Measurements from ENCODE around the gene CNTN1.

Gene CNTN1

DNA sequence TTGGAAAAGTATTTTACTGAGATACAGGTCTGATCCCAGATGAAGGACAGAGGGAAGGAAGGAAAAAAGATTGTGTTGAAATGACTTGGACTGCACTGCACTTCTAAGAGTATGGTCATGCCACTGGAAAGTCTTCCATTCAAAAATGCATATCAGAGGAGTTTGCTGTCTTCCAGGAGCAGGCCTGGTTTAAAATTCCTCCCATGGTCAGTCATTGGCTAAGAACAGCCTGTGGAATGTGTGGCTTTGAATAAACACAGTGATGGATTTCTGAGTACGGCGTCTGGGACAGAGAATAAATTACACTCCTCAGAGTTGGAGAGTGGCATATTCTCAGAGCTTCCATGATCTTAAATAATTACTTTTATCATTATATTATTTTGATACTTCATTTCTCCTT is 250.1 kb downstream of the CNTN1 start:
- peak; percentile 4 for DNase-seq (ENCODE audit: low read depth)
- no peak overlapping the region for H3K4me3 ChIP-seq (replicated peaks; ENCODE audit: low read depth, low read length)
- TF ChIP-seq, protein P1, sequence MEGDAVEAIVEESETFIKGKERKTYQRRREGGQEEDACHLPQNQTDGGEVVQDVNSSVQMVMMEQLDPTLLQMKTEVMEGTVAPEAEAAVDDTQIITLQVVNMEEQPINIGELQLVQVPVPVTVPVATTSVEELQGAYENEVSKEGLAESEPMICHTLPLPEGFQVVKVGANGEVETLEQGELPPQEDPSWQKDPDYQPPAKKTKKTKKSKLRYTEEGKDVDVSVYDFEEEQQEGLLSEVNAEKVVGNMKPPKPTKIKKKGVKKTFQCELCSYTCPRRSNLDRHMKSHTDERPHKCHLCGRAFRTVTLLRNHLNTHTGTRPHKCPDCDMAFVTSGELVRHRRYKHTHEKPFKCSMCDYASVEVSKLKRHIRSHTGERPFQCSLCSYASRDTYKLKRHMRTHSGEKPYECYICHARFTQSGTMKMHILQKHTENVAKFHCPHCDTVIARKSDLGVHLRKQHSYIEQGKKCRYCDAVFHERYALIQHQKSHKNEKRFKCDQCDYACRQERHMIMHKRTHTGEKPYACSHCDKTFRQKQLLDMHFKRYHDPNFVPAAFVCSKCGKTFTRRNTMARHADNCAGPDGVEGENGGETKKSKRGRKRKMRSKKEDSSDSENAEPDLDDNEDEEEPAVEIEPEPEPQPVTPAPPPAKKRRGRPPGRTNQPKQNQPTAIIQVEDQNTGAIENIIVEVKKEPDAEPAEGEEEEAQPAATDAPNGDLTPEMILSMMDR (IDR thresholded peaks at IDR 0.05; ENCODE audit: low read length, missing control alignments), result no peak

- no peak overlapping the region for H3K4me3 ChIP-seq (replicated peaks; ENCODE audit: low read depth, low read length)
- TF ChIP-seq, protein P1 (IDR thresholded peaks at IDR 0.05; ENCODE audit: low read length, missing control alignments), result no peak
- DNase-seq (ENCODE audit: low read depth), result no peak
Measured at GRCh38 chr12:40945772-40946171, 253.5 kb downstream of the CNTN1 start.

DNA sequence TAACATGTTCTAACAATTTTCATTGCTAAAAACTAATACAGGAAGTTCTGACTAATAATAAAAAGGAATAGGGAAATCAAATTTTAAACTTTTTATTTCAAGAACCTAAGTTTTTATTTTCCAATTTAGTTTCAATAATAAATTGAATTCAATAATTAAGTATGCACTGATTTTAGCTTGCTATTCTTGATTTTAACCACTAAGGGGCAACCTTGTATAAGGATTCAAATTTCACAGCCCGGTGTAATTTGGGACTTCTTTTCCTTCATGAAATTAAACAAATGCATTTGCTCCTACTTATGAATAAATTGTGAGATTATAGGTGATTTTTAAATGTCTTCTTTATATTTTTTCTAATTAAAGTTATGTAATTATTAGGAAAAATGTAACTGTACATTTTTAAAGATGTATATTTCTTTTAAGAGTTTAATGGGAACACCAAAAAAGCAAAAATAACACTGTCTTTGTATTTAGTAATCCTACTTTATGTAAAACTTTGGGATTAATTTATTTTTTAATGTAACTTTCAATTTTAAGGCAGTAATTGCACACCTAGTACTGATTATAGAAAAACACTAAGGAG is 254.5 kb downstream of the CNTN1 start:
- TF ChIP-seq, protein P1 (IDR thresholded peaks at IDR 0.05; ENCODE audit: low read length, missing control alignments), result peak; percentile 56
- H3K4me3 ChIP-seq (replicated peaks; ENCODE audit: low read depth, low read length), result no peak overlapping the region
- peak; percentile 57 for DNase-seq (ENCODE audit: low read depth)

DNA sequence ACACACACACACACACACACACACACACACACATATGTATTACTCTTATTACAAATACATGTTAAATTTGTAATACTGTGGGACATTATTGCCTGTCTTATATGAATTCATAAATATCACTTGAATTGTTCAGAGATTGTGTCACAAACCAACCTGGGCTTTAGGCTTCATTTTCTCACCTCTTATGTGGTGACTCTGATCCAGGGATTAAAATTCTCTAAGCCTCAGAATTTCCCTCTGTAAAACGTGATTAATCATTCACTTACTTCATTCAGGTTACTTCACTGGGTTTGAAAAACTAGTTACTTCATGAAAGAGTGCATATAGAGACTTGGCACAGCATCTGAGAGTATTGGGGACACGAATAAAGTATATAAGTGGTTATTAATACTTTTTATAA is 255.6 kb downstream of the CNTN1 start:
- TF ChIP-seq, protein P1 (IDR thresholded peaks at IDR 0.05; ENCODE audit: low read length, missing control alignments), result no peak
- no peak for DNase-seq (ENCODE audit: low read depth)
- H3K4me3 ChIP-seq (replicated peaks; ENCODE audit: low read depth, low read length), result no peak overlapping the region

DNA sequence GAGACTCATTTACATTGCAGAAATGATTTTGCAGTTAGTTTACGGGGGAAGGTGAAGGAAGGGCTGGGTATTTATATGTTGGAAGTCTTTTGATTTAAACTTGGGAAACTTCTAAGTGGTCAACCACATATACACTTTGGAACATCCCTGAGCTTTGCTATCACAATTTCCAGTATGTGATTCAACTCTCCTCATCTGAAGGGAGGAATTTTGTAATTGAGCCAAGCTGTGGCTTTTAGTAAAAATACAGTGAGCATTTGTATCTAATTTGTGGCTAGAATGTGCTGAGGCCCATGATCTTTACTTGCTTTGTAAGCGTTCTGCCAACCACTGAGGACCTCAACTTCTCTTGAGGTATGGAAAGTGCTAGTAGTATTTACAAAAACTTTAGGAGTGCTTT is 260.8 kb downstream of the CNTN1 start:
- no peak overlapping the region for H3K4me3 ChIP-seq (replicated peaks; ENCODE audit: low read depth, low read length)
- no peak for DNase-seq (ENCODE audit: low read depth)
- TF ChIP-seq, protein P1 (IDR thresholded peaks at IDR 0.05; ENCODE audit: low read length, missing control alignments), result no peak

GRCh38 chr12:40957417-40957816 is 265.2 kb downstream of the CNTN1 start:
- DNase-seq (ENCODE audit: low read depth), result no peak
- H3K4me3 ChIP-seq (replicated peaks; ENCODE audit: low read depth, low read length), result no peak overlapping the region
- TF ChIP-seq, protein P1 (IDR thresholded peaks at IDR 0.05; ENCODE audit: low read length, missing control alignments), result no peak

DNA sequence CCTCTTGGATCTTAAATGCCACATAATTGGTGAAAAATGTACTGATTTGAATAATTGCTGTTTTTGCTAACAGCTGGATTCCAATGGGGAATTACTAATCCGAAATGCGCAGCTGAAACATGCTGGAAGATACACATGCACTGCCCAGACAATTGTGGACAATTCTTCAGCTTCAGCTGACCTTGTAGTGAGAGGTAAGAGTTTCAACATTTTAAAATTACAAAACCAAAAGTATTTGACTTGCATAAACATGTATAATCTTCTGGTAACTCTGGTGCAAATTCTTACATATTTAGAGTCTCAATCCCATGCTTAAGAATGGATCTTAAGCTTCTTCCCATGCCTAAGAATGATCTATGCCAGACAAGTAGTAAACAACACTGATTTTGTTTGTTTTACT is 266.8 kb downstream of the CNTN1 start:
- H3K4me3 ChIP-seq (replicated peaks; ENCODE audit: low read depth, low read length), result no peak overlapping the region
- TF ChIP-seq, protein P1 (IDR thresholded peaks at IDR 0.05; ENCODE audit: low read length, missing control alignments), result no peak
- DNase-seq (ENCODE audit: low read depth), result no peak
